Measurements from ENCODE around the gene ARHGAP24.
"Not testable (repeated sequence)": the region's sequence is repeated elsewhere in the genome, so short reads cannot be mapped to it uniquely, and the experiment has no call there.

Gene ARHGAP24

DNA sequence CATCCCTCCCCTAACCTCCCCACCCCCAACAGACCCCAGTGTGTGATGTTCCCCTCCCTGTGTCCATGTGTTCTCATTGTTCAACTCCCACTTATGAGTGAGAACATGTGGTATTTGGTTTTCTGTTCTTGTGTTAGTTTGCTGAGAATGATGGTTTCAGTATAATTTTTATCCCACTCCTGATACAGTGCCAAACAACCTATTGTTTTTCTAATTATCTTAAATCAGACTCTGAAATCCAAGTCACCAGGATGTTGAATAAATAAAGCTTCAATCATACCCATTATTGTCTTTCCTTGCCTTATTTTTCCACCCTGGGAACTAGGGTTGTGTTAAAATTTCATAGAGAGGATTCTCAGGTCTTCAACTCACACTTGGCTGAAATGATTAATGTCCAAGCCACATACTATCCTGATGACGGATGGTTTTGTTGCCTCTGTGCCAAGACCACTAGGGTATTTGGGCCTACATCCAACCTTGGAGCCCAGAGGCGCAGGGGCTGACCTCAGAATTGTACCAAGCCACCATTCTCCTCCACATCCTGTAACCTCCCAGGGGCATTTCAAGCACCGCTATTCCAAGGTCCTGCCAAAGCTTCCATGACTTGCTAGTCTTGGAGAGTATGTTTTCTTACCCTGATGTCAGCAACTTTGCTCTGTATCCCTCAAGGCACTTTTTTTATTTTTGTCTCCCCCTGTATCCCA, 332.4 kb downstream of the ARHGAP24 start:
- H3K4me1 ChIP-seq (ENCODE audit: control insufficient read depth, insufficient read depth, low read length): no peaks in the 10 kb centered on the region
- no peaks in the 10 kb centered on the region for H3K27me3 ChIP-seq (ENCODE audit: control insufficient read depth, insufficient read depth, low read length)
- no peak overlapping the region for H3K4me3 ChIP-seq (ENCODE audit: low read length)
- H3K36me3 ChIP-seq (ENCODE audit: control insufficient read depth, insufficient read depth, low read length): no peaks in the 10 kb centered on the region
- no peaks in the 10 kb centered on the region for H3K9me3 ChIP-seq (ENCODE audit: control insufficient read depth, low read length)
- H3K9ac ChIP-seq (ENCODE audit: low read length): no peak overlapping the region

DNA sequence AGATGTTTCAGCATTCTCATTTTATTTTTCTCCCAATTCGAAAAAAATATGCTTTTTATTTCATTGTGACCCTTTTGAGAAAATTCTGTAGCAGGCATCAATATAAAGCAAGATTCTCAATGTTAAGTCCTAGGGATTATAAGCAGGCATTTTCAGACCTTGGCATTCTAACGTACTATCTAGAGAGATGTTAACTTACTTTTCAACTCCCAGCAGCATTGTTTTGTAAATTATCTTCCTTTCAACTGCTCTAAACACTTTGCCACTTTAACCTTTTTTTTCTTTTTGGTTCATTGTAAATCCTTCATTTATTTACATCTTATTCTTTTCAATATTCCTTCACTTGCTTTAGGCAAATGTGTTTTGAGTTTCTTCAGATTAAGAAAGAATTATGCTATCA, 333.2 kb downstream of the ARHGAP24 start:
- Histone ChIP-seq H3K4me3 (ENCODE audit: low read length) (no peak overlapping the region), H3K4me1 (ENCODE audit: control insufficient read depth, insufficient read depth, low read length) (no peaks in the 10 kb centered on the region), H3K9me3 (ENCODE audit: control insufficient read depth, low read length) (no peaks in the 10 kb centered on the region), H3K27me3 (ENCODE audit: control insufficient read depth, insufficient read depth, low read length) (no peaks in the 10 kb centered on the region), H3K9ac (ENCODE audit: low read length) (no peak overlapping the region), H3K36me3 (ENCODE audit: control insufficient read depth, insufficient read depth, low read length) (no peaks in the 10 kb centered on the region)

DNA sequence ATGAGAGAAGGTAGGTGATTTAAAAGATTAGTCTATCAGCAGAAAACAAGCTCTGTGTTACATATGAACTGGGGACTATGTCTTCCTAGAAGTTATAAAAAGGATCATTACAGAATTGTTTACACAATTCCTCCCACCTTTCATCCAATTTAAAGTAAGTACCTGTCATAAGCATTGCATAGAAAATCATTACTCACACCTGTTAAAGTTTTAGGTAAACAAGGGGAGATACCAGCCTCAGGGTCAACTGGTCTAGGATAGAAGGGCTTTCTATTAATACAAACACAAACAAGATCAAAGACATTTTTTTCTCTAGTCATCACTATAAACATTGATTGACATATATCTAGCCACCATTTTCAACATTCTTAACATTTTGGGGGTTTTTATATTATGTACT, 333.9 kb downstream of the ARHGAP24 start:
- Histone ChIP-seq H3K4me1 (ENCODE audit: control insufficient read depth, insufficient read depth, low read length) (no peaks in the 10 kb centered on the region), H3K4me3 (ENCODE audit: low read length) (no peak overlapping the region), H3K36me3 (ENCODE audit: control insufficient read depth, insufficient read depth, low read length) (no peaks in the 10 kb centered on the region), H3K27me3 (ENCODE audit: control insufficient read depth, insufficient read depth, low read length) (no peaks in the 10 kb centered on the region), H3K9me3 (ENCODE audit: control insufficient read depth, low read length) (no peaks in the 10 kb centered on the region), H3K9ac (ENCODE audit: low read length) (no peak overlapping the region)

DNA sequence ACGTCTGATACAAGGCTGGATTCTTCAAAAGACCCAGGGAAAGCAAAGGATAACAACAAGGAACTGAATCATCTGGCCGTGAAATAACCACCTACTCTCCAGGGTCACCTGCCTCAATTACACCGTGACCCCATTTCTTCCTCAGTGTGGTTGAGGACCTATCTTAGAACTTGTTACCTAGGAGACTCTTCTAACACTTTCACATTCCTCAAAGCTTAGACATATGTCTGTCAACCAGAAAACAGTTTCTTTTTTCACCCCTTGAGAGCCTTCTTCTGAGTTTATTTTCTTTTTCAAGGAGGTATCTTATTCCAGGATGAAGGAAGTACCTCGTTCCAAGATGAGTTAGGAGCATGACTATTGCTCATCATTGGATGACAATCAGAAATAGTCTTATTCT, 337.8 kb downstream of the ARHGAP24 start:
- no peak overlapping the region for H3K9ac ChIP-seq (ENCODE audit: low read length)
- H3K4me3 ChIP-seq (ENCODE audit: low read length): no peak overlapping the region
- H3K4me1 ChIP-seq (ENCODE audit: control insufficient read depth, insufficient read depth, low read length): no peaks in the 10 kb centered on the region
- no peaks in the 10 kb centered on the region for H3K27me3 ChIP-seq (ENCODE audit: control insufficient read depth, insufficient read depth, low read length)
- no peaks in the 10 kb centered on the region for H3K36me3 ChIP-seq (ENCODE audit: control insufficient read depth, insufficient read depth, low read length)
- no peaks in the 10 kb centered on the region for H3K9me3 ChIP-seq (ENCODE audit: control insufficient read depth, low read length)

- Histone ChIP-seq H3K4me1 (ENCODE audit: control insufficient read depth, insufficient read depth, low read length) (no peaks in the 10 kb centered on the region), H3K9me3 (ENCODE audit: control insufficient read depth, low read length) (no peaks in the 10 kb centered on the region), H3K27me3 (ENCODE audit: control insufficient read depth, insufficient read depth, low read length) (no peaks in the 10 kb centered on the region), H3K9ac (ENCODE audit: low read length) (no peak overlapping the region), H3K4me3 (ENCODE audit: low read length) (no peak overlapping the region), H3K36me3 (ENCODE audit: control insufficient read depth, insufficient read depth, low read length) (no peaks in the 10 kb centered on the region)
Measured at GRCh38 chr4:85815796-85816459, 341.0 kb downstream of the ARHGAP24 start.

DNA sequence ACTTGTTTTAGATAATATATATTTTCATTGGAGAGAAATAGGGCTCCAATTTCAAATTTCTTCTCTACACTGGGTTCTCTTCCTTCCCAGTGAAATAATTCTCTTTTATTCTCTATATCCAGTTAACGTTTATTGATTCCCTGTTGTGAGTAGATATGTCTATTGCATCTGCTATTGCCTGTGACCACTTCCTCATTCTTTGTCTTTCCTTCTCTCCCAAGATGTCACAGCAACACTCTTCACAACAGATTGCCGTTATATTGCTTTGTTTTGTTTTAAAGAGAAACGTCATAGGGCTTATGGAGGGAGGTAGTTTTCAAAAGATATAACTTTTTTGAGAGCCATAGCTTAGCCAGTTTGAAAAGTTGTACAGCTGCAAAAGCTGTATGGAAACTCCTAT, 343.8 kb downstream of the ARHGAP24 start:
- H3K27me3 ChIP-seq (ENCODE audit: control insufficient read depth, insufficient read depth, low read length): no peaks in the 10 kb centered on the region
- H3K4me1 ChIP-seq (ENCODE audit: control insufficient read depth, insufficient read depth, low read length): no peaks in the 10 kb centered on the region
- no peaks in the 10 kb centered on the region for H3K9me3 ChIP-seq (ENCODE audit: control insufficient read depth, low read length)
- no peak overlapping the region for H3K4me3 ChIP-seq (ENCODE audit: low read length)
- no peaks in the 10 kb centered on the region for H3K36me3 ChIP-seq (ENCODE audit: control insufficient read depth, insufficient read depth, low read length)
- H3K9ac ChIP-seq (ENCODE audit: low read length): no peak overlapping the region

DNA sequence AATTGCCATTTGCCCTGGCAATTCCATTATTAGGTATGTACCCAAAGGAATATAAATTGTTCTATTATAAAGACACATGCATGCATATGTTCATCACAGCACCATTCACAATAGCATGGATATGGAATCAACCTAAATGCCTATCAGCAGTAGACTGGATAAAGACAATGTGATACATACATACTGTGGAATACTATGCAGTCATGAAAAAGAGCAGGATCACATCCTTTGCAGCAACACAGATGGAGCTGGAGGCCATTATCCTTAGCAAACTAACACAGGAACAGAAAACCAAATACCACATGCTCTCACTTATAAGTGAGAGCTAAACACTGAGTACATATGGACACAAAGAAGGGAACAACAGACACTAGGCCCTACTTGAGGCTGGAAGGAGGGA, 345.2 kb downstream of the ARHGAP24 start:
- H3K9me3 ChIP-seq (ENCODE audit: control insufficient read depth, low read length); H3K9ac ChIP-seq (ENCODE audit: low read length); H3K27me3 ChIP-seq (ENCODE audit: control insufficient read depth, insufficient read depth, low read length); H3K36me3 ChIP-seq (ENCODE audit: control insufficient read depth, insufficient read depth, low read length); H3K4me3 ChIP-seq (ENCODE audit: low read length); H3K4me1 ChIP-seq (ENCODE audit: control insufficient read depth, insufficient read depth, low read length): not testable (repeated sequence)

DNA sequence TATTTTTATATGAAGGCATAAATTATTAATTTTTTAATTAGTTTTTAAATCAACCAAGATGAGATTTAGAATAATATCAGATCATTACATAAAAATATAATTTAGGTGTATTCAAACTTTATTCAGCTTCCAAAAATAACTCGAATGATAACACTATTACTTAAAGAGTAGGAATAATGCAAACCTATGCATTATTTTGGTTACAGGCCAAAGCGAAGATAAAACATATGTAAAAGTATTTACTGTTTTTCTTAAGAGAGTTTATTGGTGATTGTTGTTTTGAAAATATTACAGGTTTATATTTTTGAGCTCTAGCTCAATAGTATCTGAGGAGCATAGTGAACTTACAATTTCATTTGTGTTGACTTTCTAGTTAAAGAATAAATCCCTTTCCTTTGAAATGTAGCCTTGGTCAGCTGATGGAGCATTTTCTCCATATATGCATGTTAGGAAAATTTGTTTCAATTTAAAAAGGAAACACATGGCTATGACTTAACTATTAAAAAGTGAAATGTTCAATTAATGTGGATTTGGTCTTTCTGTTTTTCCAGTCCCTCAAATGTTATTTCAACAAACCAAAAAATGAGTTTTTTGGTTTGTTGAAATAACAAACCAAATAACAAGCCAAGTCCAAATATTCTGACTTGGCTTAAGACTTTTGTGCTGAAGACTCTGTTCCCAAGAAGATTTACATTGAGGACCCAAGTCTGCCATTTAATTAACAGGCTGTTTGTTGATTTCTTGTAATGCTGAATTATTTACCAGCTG, 346.9 kb downstream of the ARHGAP24 start:
- Histone ChIP-seq H3K27me3 (ENCODE audit: control insufficient read depth, insufficient read depth, low read length) (no peaks in the 10 kb centered on the region), H3K9me3 (ENCODE audit: control insufficient read depth, low read length) (no peaks in the 10 kb centered on the region), H3K4me1 (ENCODE audit: control insufficient read depth, insufficient read depth, low read length) (peaks cover 13% of the 10 kb centered on the region), H3K36me3 (ENCODE audit: control insufficient read depth, insufficient read depth, low read length) (no peaks in the 10 kb centered on the region), H3K4me3 (ENCODE audit: low read length) (no peak overlapping the region), H3K9ac (ENCODE audit: low read length) (no peak overlapping the region)

DNA sequence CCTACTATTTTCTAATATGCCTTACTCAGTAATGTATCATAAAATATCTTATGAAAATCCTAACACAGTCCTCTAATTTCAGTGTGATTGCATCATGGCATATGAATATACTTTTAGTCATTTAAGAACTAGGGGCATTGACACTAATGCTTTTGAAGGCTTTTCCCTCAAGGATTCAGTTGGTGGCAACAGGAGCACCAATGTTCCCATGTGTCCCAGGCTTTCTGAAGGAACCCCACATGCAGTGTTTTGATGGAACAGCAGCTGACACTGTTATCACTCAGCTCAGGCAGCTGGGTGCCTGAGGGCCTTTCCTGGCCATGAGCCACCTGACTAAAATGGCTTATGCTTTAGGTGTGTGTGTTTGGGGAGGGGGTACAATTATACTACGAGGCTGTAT, 348.3 kb downstream of the ARHGAP24 start:
- peaks cover 13% of the 10 kb centered on the region for H3K4me1 ChIP-seq (ENCODE audit: control insufficient read depth, insufficient read depth, low read length)
- H3K27me3 ChIP-seq (ENCODE audit: control insufficient read depth, insufficient read depth, low read length): no peaks in the 10 kb centered on the region
- H3K9me3 ChIP-seq (ENCODE audit: control insufficient read depth, low read length): no peaks in the 10 kb centered on the region
- H3K36me3 ChIP-seq (ENCODE audit: control insufficient read depth, insufficient read depth, low read length): no peaks in the 10 kb centered on the region
- no peak overlapping the region for H3K9ac ChIP-seq (ENCODE audit: low read length)
- no peak overlapping the region for H3K4me3 ChIP-seq (ENCODE audit: low read length)

- no peak overlapping the region for H3K9ac ChIP-seq (ENCODE audit: low read length)
- H3K4me3 ChIP-seq (ENCODE audit: low read length): no peak overlapping the region
- peaks cover 14% of the 10 kb centered on the region for H3K4me1 ChIP-seq (ENCODE audit: control insufficient read depth, insufficient read depth, low read length)
- H3K27me3 ChIP-seq (ENCODE audit: control insufficient read depth, insufficient read depth, low read length): no peaks in the 10 kb centered on the region
- no peaks in the 10 kb centered on the region for H3K9me3 ChIP-seq (ENCODE audit: control insufficient read depth, low read length)
- H3K36me3 ChIP-seq (ENCODE audit: control insufficient read depth, insufficient read depth, low read length): no peaks in the 10 kb centered on the region
Measured at GRCh38 chr4:85824166-85824945, 349.4 kb downstream of the ARHGAP24 start.

GRCh38 chr4:85826060-85826678, 351.2 kb downstream of the ARHGAP24 start:
- no peaks in the 10 kb centered on the region for H3K36me3 ChIP-seq (ENCODE audit: control insufficient read depth, insufficient read depth, low read length)
- H3K4me1 ChIP-seq (ENCODE audit: control insufficient read depth, insufficient read depth, low read length): peaks cover 28% of the 10 kb centered on the region
- H3K9ac ChIP-seq (ENCODE audit: low read length): no peak overlapping the region
- no peaks in the 10 kb centered on the region for H3K27me3 ChIP-seq (ENCODE audit: control insufficient read depth, insufficient read depth, low read length)
- no peaks in the 10 kb centered on the region for H3K9me3 ChIP-seq (ENCODE audit: control insufficient read depth, low read length)
- no peak overlapping the region for H3K4me3 ChIP-seq (ENCODE audit: low read length)
